HG03159 (cell line): ENCODE measurements around the gene CYFIP2.
A peak's percentile ranks its signal among the peaks of the same experiment; 100 is the strongest.
"Not testable (repeated sequence)": the region's sequence is repeated elsewhere in the genome, so short reads cannot be mapped to it uniquely, and the experiment has no call there.

Experiments used
- ATAC-seq: cut with Tn5 transposase; IDR thresholded peaks from one replicate; pipeline ENCODE4 v1.9.1; 2021; ENCODE audit warnings: mild to moderate bottlenecking, moderate library complexity; ENCODE audit not compliant: unreplicated experiment

CYFIP2 gene

GRCh38 chr5:157265714-157266285 is at the start of gene CYFIP2:
Gene CYFIP2 (plus strand): TSS chr5:157266123. CDS start chr5:157285362, 19,239 bp downstream.
- peak; percentile 83 for ATAC-seq

- ATAC-seq, result no peak
Observed at GRCh38 chr5:157216391-157217142, 49.4 kb upstream of the CYFIP2 start.

GRCh38 chr5:157217289-157218024 is 48.5 kb upstream of the CYFIP2 start:
- no peak for ATAC-seq

- peak; percentile 49 for ATAC-seq
Observed at GRCh38 chr5:157219491-157220271, 46.2 kb upstream of the CYFIP2 start.

- no peak for ATAC-seq
Observed at GRCh38 chr5:157221959-157222358, 44.0 kb upstream of the CYFIP2 start.

- ATAC-seq, result no peak
Observed at GRCh38 chr5:157222506-157223230, 43.3 kb upstream of the CYFIP2 start.

- no peak for ATAC-seq
Observed at GRCh38 chr5:157225469-157226422, 40.2 kb upstream of the CYFIP2 start.

GRCh38 chr5:157230610-157231009 is 35.3 kb upstream of the CYFIP2 start:
- ATAC-seq, result no peak

GRCh38 chr5:157232706-157233105 is 33.2 kb upstream of the CYFIP2 start:
- ATAC-seq, result no peak

GRCh38 chr5:157233515-157233914 is 32.4 kb upstream of the CYFIP2 start:
- no peak for ATAC-seq

GRCh38 chr5:157236423-157236822 is 29.5 kb upstream of the CYFIP2 start:
- no peak for ATAC-seq

- ATAC-seq, result no peak
Observed at GRCh38 chr5:157241483-157241882, 24.4 kb upstream of the CYFIP2 start.

GRCh38 chr5:157244704-157245103 is 21.2 kb upstream of the CYFIP2 start:
- ATAC-seq, result not testable (repeated sequence)

GRCh38 chr5:157245476-157245875 is 20.4 kb upstream of the CYFIP2 start:
- ATAC-seq, result no peak

GRCh38 chr5:157245886-157246285 is 20.0 kb upstream of the CYFIP2 start:
- ATAC-seq, result no peak

GRCh38 chr5:157247267-157247666 is 18.7 kb upstream of the CYFIP2 start:
- ATAC-seq, result no peak

- ATAC-seq, result no peak
Observed at GRCh38 chr5:157248821-157249470, 17.0 kb upstream of the CYFIP2 start.

GRCh38 chr5:157252711-157253465 is 13.0 kb upstream of the CYFIP2 start:
- ATAC-seq, result peak; percentile 94
